GM12801 (cell line): ENCODE measurements around the gene TH.

Source experiments
- TF ChIP-seq, protein P1 (sequence below): IDR thresholded peaks from one replicate; pipeline ENCODE4 v1.5.1; 2011; ENCODE audit warnings: control low read depth; ENCODE audit not compliant: insufficient read length; ENCODE audit errors: extremely low read depth

TH gene

GRCh38 chr11:2138068-2138430, 33.6 kb downstream of the TH start:
- TF ChIP-seq, protein P1, sequence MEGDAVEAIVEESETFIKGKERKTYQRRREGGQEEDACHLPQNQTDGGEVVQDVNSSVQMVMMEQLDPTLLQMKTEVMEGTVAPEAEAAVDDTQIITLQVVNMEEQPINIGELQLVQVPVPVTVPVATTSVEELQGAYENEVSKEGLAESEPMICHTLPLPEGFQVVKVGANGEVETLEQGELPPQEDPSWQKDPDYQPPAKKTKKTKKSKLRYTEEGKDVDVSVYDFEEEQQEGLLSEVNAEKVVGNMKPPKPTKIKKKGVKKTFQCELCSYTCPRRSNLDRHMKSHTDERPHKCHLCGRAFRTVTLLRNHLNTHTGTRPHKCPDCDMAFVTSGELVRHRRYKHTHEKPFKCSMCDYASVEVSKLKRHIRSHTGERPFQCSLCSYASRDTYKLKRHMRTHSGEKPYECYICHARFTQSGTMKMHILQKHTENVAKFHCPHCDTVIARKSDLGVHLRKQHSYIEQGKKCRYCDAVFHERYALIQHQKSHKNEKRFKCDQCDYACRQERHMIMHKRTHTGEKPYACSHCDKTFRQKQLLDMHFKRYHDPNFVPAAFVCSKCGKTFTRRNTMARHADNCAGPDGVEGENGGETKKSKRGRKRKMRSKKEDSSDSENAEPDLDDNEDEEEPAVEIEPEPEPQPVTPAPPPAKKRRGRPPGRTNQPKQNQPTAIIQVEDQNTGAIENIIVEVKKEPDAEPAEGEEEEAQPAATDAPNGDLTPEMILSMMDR, result no peak

DNA sequence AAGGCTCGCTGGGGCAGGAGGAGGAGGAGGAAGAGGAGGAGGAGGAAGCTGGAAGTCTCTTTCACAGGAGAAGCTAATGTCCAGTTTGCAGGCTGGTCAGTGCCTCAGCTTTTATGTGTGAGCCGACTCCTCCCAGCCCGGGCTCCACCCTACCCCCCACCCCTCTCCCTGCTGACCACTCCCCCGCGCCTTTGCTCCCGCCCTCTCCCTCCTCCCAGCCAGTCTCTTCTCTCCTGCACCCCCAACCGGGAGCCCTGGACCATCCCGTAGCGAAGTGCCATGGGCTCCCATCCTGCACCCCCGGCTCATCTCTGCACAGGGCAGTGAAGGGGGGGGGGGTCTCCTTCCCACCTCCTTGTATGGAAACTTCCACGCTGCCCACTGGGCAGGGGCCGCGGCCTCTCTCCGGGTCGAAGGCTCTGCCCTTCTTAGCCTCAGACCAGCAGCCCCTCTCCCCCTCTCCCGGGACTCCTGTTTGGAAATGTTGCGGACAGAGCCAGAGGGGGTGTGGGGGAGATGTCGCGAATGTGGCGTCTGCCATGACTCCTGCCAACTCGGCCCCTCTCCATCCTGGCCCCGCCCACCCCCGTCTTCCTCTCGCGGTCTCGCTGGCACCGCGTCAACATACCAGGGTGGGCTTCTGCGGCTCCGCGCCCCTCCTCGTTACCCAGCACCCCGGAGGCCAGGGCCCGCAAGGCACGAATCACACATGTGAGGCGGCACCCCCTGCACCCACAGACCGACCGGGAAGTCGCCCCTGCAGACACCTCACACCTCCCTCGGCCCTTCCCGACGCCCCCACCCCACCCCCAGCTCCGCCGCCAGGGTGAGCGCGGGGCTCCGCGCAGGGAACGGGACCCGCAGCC, 34.2 kb downstream of the TH start:
- TF ChIP-seq, protein P1, result no peak

- TF ChIP-seq, protein P1, result no peak
Observed at GRCh38 chr11:2136952-2137201, 34.7 kb downstream of the TH start.

DNA sequence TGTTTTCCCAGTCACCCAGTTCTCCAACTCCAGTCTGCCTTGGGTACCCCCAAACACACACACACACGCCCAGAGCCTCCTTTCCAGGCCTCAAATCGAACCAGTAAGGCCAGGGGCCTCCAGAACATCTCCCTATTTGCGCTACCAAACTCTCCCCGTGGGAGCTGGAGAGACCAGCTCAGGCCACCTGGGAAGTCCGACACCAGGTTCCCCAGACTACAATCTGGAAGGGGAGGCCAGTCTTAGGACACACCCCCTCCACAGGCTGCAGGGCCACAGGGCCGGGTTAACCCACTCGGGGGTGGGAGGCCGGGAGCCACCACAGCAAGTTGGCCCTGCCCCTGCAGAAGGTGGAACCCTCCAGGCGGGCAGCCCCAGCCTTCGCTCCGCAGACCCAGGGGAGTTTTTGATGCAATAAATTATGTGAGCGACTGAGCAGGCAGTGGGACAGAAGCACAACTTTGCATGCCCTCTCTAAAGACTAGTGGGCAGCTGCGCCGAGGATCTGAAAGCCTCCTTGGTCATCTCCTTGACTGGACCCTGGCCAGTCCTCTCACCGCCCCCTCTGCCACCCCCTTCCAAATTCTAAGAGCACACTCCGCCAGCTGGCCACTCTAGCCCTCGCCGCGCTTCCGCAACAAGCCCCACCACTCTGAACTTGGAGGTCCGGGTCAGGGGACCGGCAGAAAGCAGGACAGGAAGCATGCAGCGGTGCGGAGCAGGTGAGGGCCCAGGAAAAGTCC, 35.2 kb downstream of the TH start:
- TF ChIP-seq, protein P1, result no peak

GRCh38 chr11:2135648-2136201, 35.9 kb downstream of the TH start:
- TF ChIP-seq, protein P1, result no peak

DNA sequence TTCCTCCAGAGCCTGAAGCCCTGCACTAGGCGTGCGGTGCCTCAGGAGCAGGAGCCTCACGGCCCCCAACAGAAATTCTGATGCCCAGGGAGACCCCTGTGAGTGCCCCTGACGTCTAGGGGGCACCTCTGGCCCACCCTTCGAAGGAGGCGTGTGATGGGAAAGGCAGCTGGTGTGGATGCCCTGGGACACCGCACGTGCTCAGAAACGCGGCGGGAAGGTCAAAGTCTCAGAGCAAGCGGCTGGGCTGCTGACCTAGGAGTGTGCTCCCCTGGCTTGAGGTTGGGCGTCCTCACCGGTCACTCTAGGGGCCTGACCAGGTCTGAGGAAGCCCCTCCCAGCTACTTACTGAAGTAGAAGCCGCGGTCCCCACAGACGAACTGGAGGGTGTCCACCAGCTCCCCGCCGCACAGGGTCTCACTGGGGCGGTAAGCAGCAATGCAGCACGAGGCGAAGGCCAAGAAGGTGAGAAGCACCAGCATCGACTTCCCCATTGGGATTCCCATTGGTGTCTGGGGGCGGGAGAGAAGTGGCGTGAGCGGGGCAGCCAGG, 36.5 kb downstream of the TH start:
- TF ChIP-seq, protein P1, result no peak
